ENCODE measurements around the gene RELL2.

DNA sequence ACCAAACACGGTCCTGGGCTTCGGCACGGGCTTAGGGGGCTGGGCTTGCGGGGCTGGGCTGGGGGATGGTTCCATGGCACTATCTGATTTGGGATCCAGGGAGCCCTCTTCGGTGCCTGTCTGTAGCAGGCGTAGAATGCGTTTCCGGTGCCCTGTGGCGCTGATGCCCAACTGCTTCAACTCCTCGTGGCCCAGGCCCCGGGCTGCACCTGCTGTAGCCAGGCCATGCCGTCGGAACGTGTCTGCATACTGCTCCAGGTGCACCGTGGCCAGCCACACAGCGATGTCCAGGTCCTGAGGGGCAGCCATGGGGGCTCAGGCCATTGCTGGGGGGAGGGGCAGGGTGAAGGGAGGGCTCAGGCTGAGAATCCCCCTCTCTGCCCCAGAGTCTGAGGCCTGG is 43.4 kb downstream of the RELL2 start:
- TF ChIP-seq, protein P1, sequence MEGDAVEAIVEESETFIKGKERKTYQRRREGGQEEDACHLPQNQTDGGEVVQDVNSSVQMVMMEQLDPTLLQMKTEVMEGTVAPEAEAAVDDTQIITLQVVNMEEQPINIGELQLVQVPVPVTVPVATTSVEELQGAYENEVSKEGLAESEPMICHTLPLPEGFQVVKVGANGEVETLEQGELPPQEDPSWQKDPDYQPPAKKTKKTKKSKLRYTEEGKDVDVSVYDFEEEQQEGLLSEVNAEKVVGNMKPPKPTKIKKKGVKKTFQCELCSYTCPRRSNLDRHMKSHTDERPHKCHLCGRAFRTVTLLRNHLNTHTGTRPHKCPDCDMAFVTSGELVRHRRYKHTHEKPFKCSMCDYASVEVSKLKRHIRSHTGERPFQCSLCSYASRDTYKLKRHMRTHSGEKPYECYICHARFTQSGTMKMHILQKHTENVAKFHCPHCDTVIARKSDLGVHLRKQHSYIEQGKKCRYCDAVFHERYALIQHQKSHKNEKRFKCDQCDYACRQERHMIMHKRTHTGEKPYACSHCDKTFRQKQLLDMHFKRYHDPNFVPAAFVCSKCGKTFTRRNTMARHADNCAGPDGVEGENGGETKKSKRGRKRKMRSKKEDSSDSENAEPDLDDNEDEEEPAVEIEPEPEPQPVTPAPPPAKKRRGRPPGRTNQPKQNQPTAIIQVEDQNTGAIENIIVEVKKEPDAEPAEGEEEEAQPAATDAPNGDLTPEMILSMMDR (IDR thresholded peaks at IDR 0.05): no peak
- no peak for TF ChIP-seq POLR2A (IDR thresholded peaks at IDR 0.05)
- no peak for TF ChIP-seq EP300 (IDR thresholded peaks at IDR 0.05)
